Midbrain (tissue), 1 donor: ENCODE data around the gene IFNL1.
A peak's percentile ranks its signal among the peaks of the same experiment; 100 is the strongest.
"Not testable (repeated sequence)": the region's sequence is repeated elsewhere in the genome, so short reads cannot be mapped to it uniquely, and the experiment has no call there.

Source experiments
- DNase-seq: peaks from one replicate; lab custom pipeline; 2025; lab: John Stamatoyannopoulos, UW

IFNL1 gene

DNA sequence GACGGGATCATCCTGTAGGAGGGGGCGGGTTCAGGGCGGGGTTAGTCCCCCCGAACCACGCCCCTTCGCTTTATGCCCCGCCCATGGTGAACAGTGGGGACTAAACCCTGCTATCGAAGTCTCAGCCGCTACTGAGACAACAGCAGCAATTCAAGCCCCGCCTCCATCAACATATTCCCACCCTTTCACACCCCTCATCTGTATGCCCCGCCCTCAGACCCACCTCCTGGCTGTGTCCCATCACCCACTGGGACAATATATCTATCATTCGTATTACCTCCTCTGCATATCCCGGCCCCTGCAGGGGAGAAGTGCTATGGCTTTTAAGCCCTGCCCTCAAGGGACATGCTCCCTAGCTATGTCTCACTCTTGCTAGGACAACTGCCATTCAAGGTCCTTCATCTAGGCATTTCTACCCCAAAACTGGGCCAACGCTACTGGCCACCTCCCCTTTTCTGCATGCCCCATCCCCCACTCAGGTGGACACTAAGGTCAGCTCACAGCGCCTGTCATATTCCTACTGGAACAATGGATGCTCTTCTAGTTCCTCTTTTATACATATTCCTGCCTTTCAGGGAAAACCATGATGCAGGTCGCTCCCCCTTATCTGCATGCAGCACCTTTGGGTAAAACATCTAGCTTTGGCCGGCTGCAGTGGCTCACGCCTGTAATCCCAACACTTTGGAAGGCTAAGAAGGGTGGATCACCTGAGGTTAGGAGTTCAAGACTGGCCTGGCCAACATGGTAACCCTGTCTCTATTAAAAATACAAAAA lies 12.5 kb downstream of the IFNL1 start:
- DNase-seq = no peak

- not testable (repeated sequence) for DNase-seq
Observed at GRCh38 chr19:39309305-39309670, 13.1 kb downstream of the IFNL1 start.

DNA sequence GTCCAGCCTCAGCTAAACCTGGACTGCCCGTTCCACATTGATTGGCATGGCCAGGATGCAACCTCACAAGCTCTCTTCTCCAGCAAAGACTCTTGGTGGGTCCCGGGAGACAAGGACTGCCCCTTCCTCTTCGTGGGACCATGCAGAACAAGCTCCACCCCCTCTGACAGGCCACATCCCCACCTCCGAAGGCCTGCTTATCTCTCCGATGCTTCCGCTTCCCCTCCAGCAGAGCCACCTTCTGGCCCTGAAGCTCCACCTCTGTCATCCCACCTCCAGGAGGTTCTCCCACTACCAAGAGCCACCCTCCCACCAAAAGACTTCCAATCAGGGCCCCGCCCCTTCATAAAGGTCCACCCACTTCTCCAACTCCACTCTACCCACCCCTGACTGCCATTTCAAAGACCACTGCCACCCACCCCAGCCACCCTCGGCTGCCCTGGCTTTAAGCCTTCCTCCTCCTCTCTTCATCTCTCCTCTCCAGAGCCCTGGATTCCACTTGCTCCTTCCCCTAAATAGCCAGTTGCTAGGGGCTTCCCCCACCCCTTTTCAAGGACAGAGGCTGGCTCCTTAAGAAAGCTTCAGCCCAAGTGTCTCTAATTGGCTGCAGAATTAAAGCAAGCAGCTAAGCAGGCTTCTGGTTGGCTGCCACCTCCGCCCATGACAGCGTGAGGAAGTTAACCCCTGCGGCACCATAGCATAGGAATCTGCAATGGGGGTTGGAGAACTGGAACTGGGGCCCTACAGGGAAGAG lies 14.5 kb downstream of the IFNL1 start:
- DNase-seq = peak; percentile 25

DNA sequence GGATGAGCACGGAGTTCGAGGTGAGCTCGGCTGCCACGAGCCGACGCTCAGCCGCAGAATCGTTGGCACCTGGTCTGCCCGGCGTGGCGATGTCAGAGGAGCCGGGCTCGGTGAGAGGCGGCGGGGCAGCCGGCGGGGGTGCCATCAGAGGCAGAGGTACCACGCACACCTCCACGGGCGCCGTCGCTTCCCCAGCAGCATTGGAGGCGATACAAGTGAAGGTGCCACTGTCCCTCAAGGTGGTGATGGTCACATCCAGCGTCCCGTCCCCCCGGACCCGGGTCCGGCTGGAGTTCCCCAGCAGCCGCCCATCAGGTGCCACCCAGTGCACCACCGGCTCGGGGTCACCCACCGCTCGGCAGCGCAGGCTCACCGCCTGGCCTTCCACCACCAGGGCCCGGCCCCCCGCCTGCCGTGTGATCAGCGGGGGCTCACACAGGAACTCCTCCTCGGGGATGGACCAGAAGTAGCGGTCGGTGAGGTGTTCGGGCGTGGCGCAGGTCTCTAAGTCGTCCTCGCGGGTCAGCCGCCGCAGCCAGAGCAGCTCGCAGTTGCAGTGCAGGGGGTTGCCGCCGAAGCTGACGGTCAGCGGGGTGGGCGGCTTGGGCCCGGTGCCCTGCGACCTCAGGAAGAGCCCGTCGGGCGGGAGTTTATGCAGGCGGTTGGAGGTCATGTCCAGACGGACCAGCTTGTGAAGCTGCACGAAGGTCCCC lies 18.0 kb downstream of the IFNL1 start:
- no peak for DNase-seq

- no peak for DNase-seq
Observed at GRCh38 chr19:39315933-39316332, 19.7 kb downstream of the IFNL1 start.

DNA sequence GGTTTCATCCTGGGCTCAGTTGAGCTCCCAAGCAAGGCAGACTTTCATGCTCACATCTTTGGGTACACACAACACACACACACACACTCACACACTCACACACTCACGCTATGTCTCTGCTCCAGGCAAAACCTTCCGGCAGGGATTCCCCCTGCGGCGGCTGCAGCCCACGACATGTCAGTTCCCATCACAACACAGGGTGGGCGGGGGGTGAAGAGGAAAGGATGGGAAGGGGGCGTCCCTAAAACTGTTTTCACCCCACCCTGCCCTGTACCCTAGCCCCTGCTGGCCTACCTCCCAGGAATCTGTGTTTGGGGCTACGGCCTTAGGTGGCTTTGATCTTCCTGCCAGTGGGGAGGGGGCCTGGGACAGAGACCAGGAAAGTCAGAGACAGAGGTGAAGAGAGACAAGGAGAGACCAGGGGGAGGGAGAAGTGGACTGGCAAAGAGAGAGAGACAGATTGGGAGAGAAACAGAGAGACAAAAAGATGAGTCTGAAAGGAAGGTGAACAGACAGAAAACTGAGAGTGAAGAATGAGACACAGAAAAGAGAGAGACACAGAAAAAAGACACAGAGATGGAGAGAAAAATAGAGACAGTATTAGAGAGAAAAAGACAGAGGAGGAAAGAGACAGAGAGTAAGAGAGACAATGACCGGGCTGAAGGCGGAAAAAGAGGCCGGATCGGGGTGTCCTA lies 20.6 kb downstream of the IFNL1 start:
- no peak for DNase-seq

- no peak for DNase-seq
Observed at GRCh38 chr19:39317476-39317875, 21.3 kb downstream of the IFNL1 start.

DNA sequence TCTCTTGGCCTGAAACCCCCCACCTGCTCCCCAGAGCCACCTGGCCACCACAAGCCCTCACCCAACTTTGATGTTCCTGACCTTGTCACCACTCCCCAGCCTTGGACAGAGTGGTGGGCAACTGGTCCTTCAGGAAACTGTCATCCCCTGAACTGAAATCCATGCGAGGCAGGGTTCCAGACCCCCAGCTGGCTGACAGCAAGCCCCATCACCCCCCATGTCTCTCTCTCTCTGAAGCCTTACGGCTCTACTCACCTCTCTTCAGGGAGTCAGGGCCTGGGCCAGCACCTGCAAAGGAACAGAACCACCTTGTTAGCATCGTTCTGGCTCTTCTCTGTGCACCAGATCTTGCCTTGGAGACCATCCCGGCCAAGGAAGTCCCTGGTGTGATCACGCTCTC lies 21.9 kb downstream of the IFNL1 start:
- DNase-seq = no peak

DNA sequence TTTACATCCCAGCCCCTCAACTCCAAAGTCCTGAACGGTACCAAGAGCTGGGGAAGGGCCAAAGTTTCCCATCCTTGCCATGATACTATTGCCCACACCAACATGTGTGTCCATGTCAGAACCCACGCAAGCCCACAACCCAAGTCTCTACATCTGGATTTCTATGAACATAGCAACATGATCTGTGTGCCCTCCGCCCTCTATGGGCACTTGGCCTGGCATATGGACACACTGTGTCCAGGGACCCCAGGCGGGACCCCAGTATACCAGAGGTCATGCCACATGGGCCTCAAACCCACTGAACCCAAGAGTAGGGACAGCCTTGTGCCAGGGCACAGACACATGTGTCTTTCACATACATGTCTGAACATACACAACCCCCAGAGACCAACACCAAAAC lies 22.5 kb downstream of the IFNL1 start:
- no peak for DNase-seq

DNA sequence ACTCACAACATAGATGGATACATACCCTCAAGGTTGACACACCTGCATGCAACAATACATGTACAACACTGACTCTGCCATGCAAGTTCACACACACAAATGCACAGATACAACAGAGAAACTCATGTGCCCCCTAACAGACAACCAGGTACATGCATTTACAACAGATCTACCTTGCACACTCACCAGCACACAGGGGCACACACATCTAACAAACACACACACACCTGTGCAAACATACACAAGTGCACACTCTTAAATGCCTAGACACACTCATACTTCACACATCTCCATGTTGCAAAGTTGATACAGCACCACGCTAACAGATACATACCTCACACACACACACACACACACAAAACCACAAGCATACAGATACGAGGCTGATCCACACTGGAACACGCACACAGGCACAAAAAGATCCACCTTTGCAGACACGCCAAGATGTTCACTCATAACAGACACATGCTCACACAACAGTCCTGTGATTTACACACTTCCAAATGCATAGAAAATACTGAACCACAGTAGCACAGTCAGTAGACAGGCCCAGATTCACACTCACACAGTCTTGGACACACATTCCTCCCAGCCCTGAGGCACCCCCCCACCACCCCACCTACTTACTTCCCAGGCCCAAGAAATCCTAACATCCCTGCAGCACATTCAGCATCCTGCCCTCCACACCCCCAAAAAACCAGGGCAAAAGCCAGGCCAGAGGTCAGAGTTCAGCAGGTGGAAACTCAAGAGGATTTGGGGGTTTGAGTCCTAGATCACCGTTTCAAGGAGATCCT lies 23.1 kb downstream of the IFNL1 start:
- no peak for DNase-seq

- no peak for DNase-seq
Observed at GRCh38 chr19:39319892-39320248, 23.7 kb downstream of the IFNL1 start.

DNA sequence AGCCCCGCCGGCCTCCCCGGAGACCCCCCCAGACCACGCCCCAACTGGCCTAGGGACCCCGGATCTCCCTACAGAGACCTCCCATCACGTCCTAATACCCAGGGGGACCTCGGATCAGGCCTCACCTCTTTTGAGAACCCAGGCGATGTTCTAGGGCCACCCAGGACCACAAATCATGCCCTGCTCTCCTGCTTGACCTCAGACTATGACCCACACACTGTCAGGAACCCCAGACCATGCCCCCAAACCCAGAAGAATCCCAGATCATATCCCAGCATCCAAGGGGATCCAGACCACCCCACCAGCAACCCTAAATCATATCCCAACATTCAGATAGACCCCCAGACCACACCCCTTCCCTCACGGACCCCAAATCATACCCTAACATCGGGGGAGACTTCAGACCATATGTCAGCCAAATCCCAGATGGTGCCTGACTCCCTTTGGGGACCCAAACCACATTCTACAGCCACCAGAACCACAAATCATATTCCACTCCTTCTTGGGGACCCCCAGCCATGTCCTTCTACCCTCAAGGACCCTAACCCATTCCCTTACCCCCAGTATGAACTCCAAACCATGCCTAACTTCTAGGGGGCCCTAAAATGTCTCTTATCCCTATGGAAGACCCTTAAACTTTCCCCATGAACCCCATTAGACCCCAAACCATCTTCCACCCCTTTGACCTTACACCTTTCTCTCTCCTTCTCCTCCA lies 25.1 kb downstream of the IFNL1 start:
- no peak for DNase-seq

DNA sequence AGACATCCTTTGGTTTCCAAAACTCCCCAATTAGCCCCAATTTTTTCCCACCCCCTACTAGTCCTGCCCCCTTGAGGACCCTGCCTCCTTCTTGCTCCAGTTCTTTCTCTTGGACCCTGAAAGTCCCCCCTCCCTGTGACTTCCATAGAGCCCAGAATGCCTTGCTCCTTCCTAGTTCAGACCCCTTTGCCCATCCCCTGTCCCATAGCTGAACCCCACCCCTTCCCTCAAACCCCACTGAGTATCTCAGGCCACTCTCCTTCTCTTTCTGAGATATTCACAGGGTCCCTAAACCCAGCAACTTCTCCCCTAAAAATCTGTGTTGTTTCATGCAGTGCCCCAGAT lies 25.6 kb downstream of the IFNL1 start:
- DNase-seq = no peak

- DNase-seq = no peak
Observed at GRCh38 chr19:39324242-39324842, 28.1 kb downstream of the IFNL1 start.

GRCh38 chr19:39325778-39326665 lies 29.8 kb downstream of the IFNL1 start:
- no peak for DNase-seq

DNA sequence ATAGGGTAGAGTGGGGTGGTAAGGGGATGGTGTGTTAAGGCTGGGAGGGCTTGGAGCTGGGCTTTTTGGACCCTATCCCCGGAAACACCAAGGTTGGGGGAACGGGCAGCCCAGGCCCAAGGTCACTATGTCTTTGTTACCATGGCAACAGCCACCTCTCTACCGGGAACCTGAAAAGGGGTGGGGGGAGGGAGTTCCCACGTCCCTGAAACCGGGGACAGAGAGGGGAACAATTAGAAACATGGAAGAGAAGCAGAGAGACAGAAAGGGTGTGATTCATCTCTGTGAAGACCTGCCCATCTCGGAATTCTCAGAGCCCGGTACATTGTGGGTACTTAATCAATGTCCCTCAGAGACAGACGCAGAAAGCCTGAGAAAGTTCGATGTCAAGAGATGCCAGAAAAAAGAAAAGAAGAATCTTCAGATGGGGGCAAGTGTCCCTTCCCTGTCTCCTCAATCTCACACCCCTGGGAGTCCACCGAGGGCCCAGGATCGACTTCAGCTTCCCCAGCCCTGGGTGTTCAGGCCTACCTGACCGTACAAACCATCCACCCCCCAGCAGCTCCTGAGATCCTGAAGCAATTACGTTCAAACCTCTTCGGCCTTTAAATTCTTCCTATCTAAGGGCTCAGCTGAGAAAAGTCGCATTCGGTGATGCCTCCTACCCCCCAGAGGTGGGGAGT lies 31.3 kb downstream of the IFNL1 start:
- no peak for DNase-seq

- peak; percentile 85 for DNase-seq
Observed at GRCh38 chr19:39328046-39328705, 32.0 kb downstream of the IFNL1 start.

GRCh38 chr19:39329948-39330347 lies 33.7 kb downstream of the IFNL1 start:
- no peak for DNase-seq
